ENCODE data around the gene EXOSC7. TPM values are rescaled to one million over a fixed set of nuclear protein-coding genes. Genes with fewer than 3 reads are reported as not detected.

EXOSC7 gene
- total and polyA plus RNA-seq, 2 donors (not counting 3 experiments of a cell fraction or from before 2014, with no cell fraction given): 44.5 to 53.8 TPM

DNA sequence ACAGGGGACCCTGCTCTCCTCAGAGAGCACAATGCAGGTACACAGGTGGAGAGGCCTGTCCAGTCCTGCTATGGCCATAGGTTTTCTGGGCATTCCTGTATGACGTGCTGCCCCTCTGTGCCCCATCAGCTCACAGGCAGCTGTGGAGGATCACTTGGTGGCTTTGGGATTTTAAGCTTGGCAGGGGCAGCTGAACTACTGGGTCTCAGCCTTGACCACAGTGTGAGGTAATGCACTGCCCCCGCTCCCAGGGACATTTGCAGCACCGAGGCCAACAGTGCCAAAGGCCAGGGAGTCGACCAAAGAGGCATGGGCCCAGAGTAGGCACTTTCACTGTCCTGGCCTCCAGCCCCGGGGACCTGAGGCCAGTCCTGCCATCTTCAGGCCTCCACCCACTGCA, 46.3 kb upstream of the EXOSC7 start:
- Histone ChIP-seq H3K9ac (replicated peaks; ENCODE audit: extremely low read depth, insufficient read depth, low read length) (no peak overlapping the region), H3K79me2 (ENCODE audit: control insufficient read depth, insufficient read depth, low read length) (no peaks in the 10 kb centered on the region), H3K4me2 (ENCODE audit: insufficient read depth, low read length) (no peak overlapping the region), H4K20me1 (replicated peaks; ENCODE audit: control insufficient read depth, extremely low read depth, insufficient read depth, low read length) (no peaks in the 10 kb centered on the region), H3K4me3 (replicated peaks in 1 of 3; ENCODE audit: insufficient read depth in 1 of 3, low read depth in 1 of 3, low read length in 3 of 3) (no peak overlapping the region), H3K27ac (ENCODE audit: insufficient read depth, low read depth, low read length) (no peak overlapping the region), H3K9me3 (replicated peaks; ENCODE audit: control insufficient read depth, insufficient read depth, low read length) (no peaks in the 10 kb centered on the region), H3K4me1 (ENCODE audit: control insufficient read depth, extremely low read depth, insufficient read depth, low read length) (peaks cover 14% of the 10 kb centered on the region), H3K36me3 (ENCODE audit: control insufficient read depth in 2 of 2, extremely low read depth in 1 of 2, insufficient read depth in 2 of 2, low read length in 2 of 2) (peaks cover 0 to 24% of the 10 kb centered on the region in 2 experiments), H3K9me1 (replicated peaks; ENCODE audit: control insufficient read depth, extremely low read depth, insufficient read depth, low read length) (no peaks in the 10 kb centered on the region), H3K27me3 (ENCODE audit: control insufficient read depth in 2 of 2, insufficient read depth in 2 of 2, low read length in 2 of 2) (no peaks in the 10 kb centered on the region), H2AFZ (ENCODE audit: low read depth, low read length) (no peak overlapping the region)
- dilution Hi-C loops (cut with MboI; ENCODE audit: extremely low pct_ligation_motif_present, low sequenced_read_pairs): no loop called here
- no TSS peak for BruUV-seq (replicated peaks)
- FAIRE-seq (no peak), DNase-seq (ENCODE audit: low read depth, low spot score) (no peak)
- no peak for TF ChIP-seq MYC (IDR thresholded peaks at IDR 0.05; ENCODE audit: low read depth, low read length)
- TF ChIP-seq POLR2AphosphoS5 (IDR thresholded peaks at IDR 0.05; ENCODE audit: insufficient read depth, low read depth, low read length): no peak
- no peak for TF ChIP-seq POLR2A (IDR thresholded peaks at IDR 0.05; ENCODE audit: low read depth, low read length)
- no peak for TF ChIP-seq JUN (IDR thresholded peaks at IDR 0.05; ENCODE audit: borderline replicate concordance, insufficient read depth, insufficient read length, low read depth)
- TF ChIP-seq, protein P1, sequence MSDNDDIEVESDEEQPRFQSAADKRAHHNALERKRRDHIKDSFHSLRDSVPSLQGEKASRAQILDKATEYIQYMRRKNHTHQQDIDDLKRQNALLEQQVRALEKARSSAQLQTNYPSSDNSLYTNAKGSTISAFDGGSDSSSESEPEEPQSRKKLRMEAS (IDR thresholded peaks at IDR 0.05; ENCODE audit: insufficient read depth, insufficient read length): no peak
- TF ChIP-seq GATA2 (IDR thresholded peaks at IDR 0.05; ENCODE audit: insufficient read depth, insufficient read length, low read depth, low read length): no peak
- no peak for TF ChIP-seq EZH2 (IDR thresholded peaks at IDR 0.05; ENCODE audit: borderline replicate concordance, low read depth, low read length, severe bottlenecking)
- TF ChIP-seq FOS (IDR thresholded peaks at IDR 0.05; ENCODE audit: borderline replicate concordance, insufficient read depth, low read length): no peak
- TF ChIP-seq, protein P2, sequence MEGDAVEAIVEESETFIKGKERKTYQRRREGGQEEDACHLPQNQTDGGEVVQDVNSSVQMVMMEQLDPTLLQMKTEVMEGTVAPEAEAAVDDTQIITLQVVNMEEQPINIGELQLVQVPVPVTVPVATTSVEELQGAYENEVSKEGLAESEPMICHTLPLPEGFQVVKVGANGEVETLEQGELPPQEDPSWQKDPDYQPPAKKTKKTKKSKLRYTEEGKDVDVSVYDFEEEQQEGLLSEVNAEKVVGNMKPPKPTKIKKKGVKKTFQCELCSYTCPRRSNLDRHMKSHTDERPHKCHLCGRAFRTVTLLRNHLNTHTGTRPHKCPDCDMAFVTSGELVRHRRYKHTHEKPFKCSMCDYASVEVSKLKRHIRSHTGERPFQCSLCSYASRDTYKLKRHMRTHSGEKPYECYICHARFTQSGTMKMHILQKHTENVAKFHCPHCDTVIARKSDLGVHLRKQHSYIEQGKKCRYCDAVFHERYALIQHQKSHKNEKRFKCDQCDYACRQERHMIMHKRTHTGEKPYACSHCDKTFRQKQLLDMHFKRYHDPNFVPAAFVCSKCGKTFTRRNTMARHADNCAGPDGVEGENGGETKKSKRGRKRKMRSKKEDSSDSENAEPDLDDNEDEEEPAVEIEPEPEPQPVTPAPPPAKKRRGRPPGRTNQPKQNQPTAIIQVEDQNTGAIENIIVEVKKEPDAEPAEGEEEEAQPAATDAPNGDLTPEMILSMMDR (IDR thresholded peaks at IDR 0.05; ENCODE audit: extremely low read depth in 1 of 2, insufficient read depth in 1 of 2, low read depth in 1 of 2, low read length in 2 of 2): no peak
- intact Hi-C loops (cut with micrococcal nuclease): no loop called here
- POLR2A ChIA-PET: no interaction called here
- CTCF ChIA-PET: no interaction called here

Measured in endothelial cell of umbilical vein (primary cell).